Measurements from ENCODE around the gene E2F4. TPM values are rescaled to one million over a fixed set of nuclear protein-coding genes. Genes with fewer than 3 reads are reported as not detected.

E2F4 gene
- total and polyA plus RNA-seq, 9 of the 15 experiments (the other 6 are each of a cell fraction or from before 2014, with no cell fraction given), result 9.7 to 139 (median 106) TPM

GRCh38 chr16:67155295-67156142, 36.4 kb upstream of the E2F4 start (continued):
- no peak for TF ChIP-seq POLR3A (IDR thresholded peaks at IDR 0.05; ENCODE audit: borderline replicate concordance, extremely low read depth, insufficient read depth, insufficient read length)
- TF ChIP-seq PHTF2 (CRISPR knock-in tag; IDR thresholded peaks at IDR 0.05), result no peak
- no peak for TF ChIP-seq NR3C1 (CRISPR knock-in tag; IDR thresholded peaks at IDR 0.05)
- TF ChIP-seq MCM3 (IDR thresholded peaks at IDR 0.05), result no peak
- no peak for TF ChIP-seq CREB3 (tag; conservative IDR thresholded peaks at IDR 0.05; ENCODE audit: low read depth)
- no peak for TF ChIP-seq NR2C2 (CRISPR knock-in tag; IDR thresholded peaks at IDR 0.05)
- TF ChIP-seq NR2C2 (tag; IDR thresholded peaks at IDR 0.05), result no peak
- TF ChIP-seq ZSCAN29 (IDR thresholded peaks at IDR 0.05), result no peak
- no peak for TF ChIP-seq HOMEZ (CRISPR knock-in tag; IDR thresholded peaks at IDR 0.05)
- 0 out of 2 replicates have a peak, but pooled peaks have one; percentile 22 for TF ChIP-seq ZNF143 (CRISPR knock-in tag; IDR thresholded peaks at IDR 0.05)
- peak; percentile 98 for TF ChIP-seq RB1 (IDR thresholded peaks at IDR 0.05; ENCODE audit: low read depth)
- TF ChIP-seq PTTG1 (tag; IDR thresholded peaks at IDR 0.05; ENCODE audit: low read depth), result no peak
- TF ChIP-seq TFE3 (CRISPR knock-in tag; IDR thresholded peaks at IDR 0.05), result no peak
- TF ChIP-seq PCBP1 (IDR thresholded peaks at IDR 0.05; ENCODE audit: low read depth, low read length, poor library complexity, severe bottlenecking), result peak; percentile 44
- TF ChIP-seq CSDE1 (IDR thresholded peaks at IDR 0.05), result no peak
- no peak for TF ChIP-seq GTF2A2 (tag; IDR thresholded peaks at IDR 0.05)
- TF ChIP-seq HOXB6 (CRISPR knock-in tag; IDR thresholded peaks at IDR 0.05; ENCODE audit: borderline replicate concordance), result no peak
- TF ChIP-seq CCAR2 (IDR thresholded peaks at IDR 0.05; ENCODE audit: low read depth, low read length), result no peak
- no peak for TF ChIP-seq E4F1 (CRISPR knock-in tag; IDR thresholded peaks at IDR 0.05; ENCODE audit: borderline replicate concordance)
- TF ChIP-seq ZNF311 (CRISPR knock-in tag; IDR thresholded peaks at IDR 0.05), result no peak
- TF ChIP-seq RBFOX2 (IDR thresholded peaks at IDR 0.05; ENCODE audit: low read depth, low read length), result 0 out of 2 replicates have a peak, but pooled peaks have one; percentile 29
- TF ChIP-seq, protein P1, sequence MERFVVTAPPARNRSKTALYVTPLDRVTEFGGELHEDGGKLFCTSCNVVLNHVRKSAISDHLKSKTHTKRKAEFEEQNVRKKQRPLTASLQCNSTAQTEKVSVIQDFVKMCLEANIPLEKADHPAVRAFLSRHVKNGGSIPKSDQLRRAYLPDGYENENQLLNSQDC (CRISPR knock-in tag; IDR thresholded peaks at IDR 0.05), result no peak
